ENCODE measurements around the gene KRTAP19-4. TPM values are rescaled to one million over a fixed set of nuclear protein-coding genes. Genes with fewer than 3 reads are reported as not detected.

The KRTAP19-4 gene
- total RNA-seq, 1 donor from 2014 or later = not detected

Other genes with a start within 250 kb of the KRTAP19-4 start
- gene KRTAP24-1, start 214.2 kb downstream of the KRTAP19-4 start, total RNA-seq = not detected
- gene KRTAP25-1, start 207.7 kb downstream of the KRTAP19-4 start, total RNA-seq = not detected
- not detected for gene KRTAP26-1, start 176.8 kb downstream of the KRTAP19-4 start, total RNA-seq
- gene KRTAP27-1, start 159.5 kb downstream of the KRTAP19-4 start, total RNA-seq = not detected
- gene KRTAP23-1, start 148.6 kb downstream of the KRTAP19-4 start, total RNA-seq = not detected
- gene KRTAP13-2, start 124.9 kb downstream of the KRTAP19-4 start, total RNA-seq = not detected
- not detected for gene KRTAP13-1, start 101.1 kb downstream of the KRTAP19-4 start, total RNA-seq
- not detected for gene KRTAP13-3, start 71.2 kb downstream of the KRTAP19-4 start, total RNA-seq
- gene KRTAP13-4, start 66.9 kb downstream of the KRTAP19-4 start, total RNA-seq = not detected
- gene KRTAP15-1, start 56.9 kb downstream of the KRTAP19-4 start, total RNA-seq = not detected
- not detected for gene KRTAP19-1, start 16.8 kb downstream of the KRTAP19-4 start, total RNA-seq
- not detected for gene KRTAP19-2, start 9.7 kb downstream of the KRTAP19-4 start, total RNA-seq
- gene KRTAP19-3, start 5.2 kb downstream of the KRTAP19-4 start, total RNA-seq = not detected
- gene KRTAP19-5, start 5.0 kb upstream of the KRTAP19-4 start, total RNA-seq = not detected
- gene KRTAP19-6, start 44.7 kb upstream of the KRTAP19-4 start, total RNA-seq = not detected
- not detected for gene KRTAP19-7, start 64.1 kb upstream of the KRTAP19-4 start, total RNA-seq
- gene KRTAP22-2, start 93.2 kb upstream of the KRTAP19-4 start, total RNA-seq = not detected
- not detected for gene KRTAP6-3, start 95.3 kb upstream of the KRTAP19-4 start, total RNA-seq
- gene KRTAP6-2, start 101.7 kb upstream of the KRTAP19-4 start, total RNA-seq = not detected
- gene KRTAP22-1, start 103.9 kb upstream of the KRTAP19-4 start, total RNA-seq = not detected
- gene KRTAP6-1, start 116.8 kb upstream of the KRTAP19-4 start, total RNA-seq = not detected
- not detected for gene KRTAP20-1, start 119.3 kb upstream of the KRTAP19-4 start, total RNA-seq
- not detected for gene KRTAP20-4, start 123.5 kb upstream of the KRTAP19-4 start, total RNA-seq
- not detected for gene KRTAP20-2, start 138.0 kb upstream of the KRTAP19-4 start, total RNA-seq
- gene KRTAP20-3, start 145.7 kb upstream of the KRTAP19-4 start, total RNA-seq = not detected
- gene KRTAP21-3, start 221.6 kb upstream of the KRTAP19-4 start, total RNA-seq = not detected